NCI-H1105 treated with DMSO at 0.1 percent for 48 hours (cell line): ENCODE results near the gene ZSCAN31.
A peak's percentile ranks its signal among the peaks of the same experiment; 100 is the strongest.

ENCODE experiments used
- DNase-seq: peaks from one replicate; lab custom pipeline; 2025; lab: John Stamatoyannopoulos, UW

ZSCAN31 gene

DNA sequence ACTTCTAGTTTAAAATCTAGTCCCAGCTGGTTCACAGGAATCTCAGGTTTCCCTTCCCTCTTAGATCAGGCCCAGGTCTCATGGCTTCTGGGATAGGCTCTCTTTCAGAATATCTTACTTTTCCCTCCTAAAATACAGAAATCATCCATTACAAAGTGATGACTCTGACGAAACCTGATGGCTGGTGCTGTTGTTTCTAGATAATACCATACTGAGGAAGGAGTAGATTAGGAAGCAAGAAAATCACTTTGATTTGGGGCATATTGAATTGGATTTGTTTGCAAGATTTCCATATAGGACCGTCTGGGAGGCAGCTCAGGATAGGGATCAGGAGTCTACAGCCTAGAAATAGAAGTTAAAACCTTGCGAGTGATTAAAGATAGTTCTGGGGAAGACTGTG is 17.4 kb upstream of the ZSCAN31 start:
- DNase-seq = no peak

DNA sequence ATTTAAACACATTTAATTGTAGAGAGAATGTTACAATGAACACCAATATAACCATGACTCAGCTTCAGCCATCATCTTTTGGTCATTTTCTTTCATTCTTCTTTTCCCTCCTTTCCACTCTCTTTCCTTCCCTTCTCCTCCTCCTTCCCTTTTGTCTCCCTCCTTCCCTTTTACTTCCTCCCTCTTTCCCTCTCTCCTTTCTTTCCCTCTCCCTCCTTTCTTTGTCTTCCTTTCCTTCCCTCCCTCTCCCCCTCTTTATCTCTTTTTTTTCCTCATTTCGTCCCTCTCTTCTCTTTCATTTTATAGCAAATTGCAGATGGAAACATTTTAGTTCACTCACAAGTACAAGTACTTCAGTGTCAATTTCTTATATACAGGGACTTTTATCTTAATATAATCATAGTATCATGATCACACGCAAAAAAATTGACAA is 15.6 kb upstream of the ZSCAN31 start:
- DNase-seq = no peak

DNA sequence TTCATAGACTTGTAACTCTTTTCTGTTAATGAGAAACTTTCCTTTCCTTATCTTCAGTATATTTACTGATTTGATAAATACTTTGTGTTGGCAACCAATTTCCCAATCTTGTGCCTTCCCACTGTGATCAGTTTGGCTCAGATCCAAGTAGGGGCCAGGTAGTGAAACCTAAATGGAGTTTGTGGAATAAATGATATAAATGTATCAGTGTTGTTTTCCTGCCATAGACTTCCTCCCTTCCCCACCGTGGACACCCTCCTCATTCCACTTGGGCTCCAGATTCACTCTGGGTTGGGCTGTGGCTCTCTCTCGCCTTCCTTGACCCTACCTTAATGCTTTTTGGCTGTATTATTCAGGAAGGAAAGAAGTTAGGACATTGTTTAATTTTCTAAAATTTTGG is 15.1 kb upstream of the ZSCAN31 start:
- DNase-seq = no peak

DNA sequence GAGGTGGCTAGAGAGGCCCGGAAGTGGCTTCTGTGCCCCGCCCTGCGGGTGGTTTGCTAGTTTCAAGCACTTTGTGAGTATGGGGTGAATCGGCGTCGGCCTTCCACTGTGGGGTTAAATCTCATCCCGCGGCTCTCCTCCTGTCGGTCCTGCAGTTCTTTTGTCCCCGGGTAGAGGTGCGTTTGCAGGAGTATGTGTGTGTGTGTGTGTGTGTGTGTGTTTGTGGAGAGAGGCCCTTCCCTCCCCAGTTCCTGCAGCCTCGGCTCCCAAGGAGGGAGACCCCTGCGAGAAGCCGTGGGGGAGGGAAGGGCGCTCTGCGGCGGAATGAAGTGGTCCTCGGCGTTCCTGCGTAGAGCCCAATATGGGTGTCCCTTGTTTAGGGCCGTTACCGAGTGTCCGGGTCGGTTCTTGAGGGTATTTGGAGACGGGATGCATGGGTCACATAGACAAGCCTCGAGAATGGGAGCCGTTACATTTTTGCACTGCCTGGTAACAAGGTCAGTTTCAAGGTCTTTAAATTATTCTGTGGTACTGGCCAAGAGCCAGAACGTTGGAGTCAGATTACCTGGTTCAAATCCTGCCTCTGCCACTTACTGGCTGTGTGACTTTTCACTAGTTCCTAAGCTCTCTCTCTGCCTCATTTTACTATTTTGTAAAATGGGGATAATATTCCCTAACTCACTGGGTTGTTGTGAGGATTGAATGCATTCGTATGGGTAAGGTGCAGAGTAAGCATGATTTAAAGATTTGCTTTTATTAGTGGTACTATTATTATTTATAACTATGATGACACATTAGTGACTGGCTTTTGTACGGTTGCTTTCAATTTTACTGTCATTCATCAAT is 14.2 kb upstream of the ZSCAN31 start, which contains the start of gene ZKSCAN3:
TSS of gene ZKSCAN3 (plus strand) at position 56 of the 846 bp plus-strand sequence. CDS start 9,640 bp downstream, outside the sequence.
- peak; percentile 89 for DNase-seq

DNA sequence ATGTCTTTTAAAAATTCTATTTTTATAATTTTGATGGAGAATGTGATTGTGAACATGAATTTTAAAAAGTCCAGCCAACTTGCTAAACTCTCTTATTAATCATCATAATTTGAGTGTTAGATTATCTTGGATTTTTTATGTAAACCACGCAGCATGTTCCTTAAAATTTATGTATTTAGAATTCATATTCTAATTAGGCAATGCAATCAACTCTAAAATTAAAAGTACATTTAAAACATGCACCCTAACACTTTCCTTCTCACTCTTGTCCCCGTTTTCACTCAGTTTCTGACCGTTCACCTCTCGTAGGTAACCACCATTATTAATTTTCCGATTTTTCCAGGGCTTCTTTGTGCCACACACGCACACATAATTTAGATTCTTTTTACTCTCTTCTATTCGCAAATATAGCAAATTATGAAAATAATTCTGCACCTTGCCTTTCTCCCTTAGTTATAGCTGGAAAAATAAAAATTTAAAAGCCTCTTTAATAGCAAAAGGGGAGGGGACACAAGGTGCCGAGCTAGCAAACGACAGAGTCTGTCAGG is 13.5 kb upstream of the ZSCAN31 start:
- DNase-seq = no peak

DNA sequence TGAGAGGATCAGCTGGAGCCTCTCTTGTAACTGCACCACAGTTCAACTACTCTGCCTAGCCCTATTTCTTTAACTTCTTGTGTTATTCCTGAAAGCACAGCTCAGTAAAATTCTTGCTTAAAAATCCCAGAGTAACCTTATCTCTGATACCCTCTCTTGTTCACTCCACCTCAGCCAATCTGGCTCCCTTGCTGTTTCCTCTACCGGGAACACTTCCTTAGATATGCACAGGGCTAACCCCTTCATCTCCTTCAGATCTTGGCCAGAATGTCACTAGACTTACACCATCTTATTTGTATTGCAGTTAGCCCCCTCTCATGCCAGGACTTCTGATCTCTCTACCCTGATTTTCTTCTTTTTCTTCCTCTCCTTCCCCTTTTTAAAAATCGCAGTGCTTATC is 11.2 kb upstream of the ZSCAN31 start:
- DNase-seq = no peak

DNA sequence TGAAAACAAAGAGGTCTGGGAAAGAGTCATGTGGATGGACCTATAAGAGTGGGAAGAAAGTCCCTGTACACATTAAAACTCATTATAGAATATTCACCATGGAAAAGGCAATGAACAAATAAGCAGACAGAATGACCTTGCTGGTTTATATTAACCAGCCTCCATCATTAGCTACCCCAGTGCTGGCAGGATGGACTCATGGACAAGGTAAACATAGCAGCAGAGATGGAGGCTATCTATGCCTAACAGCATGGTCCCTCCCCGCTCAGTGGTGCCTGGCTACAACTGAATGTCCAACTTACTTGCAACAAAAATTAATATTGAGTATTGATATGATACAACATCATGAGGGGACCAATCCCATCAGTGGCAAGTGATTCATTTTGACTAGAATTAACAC is 9.3 kb upstream of the ZSCAN31 start:
- DNase-seq = no peak

DNA sequence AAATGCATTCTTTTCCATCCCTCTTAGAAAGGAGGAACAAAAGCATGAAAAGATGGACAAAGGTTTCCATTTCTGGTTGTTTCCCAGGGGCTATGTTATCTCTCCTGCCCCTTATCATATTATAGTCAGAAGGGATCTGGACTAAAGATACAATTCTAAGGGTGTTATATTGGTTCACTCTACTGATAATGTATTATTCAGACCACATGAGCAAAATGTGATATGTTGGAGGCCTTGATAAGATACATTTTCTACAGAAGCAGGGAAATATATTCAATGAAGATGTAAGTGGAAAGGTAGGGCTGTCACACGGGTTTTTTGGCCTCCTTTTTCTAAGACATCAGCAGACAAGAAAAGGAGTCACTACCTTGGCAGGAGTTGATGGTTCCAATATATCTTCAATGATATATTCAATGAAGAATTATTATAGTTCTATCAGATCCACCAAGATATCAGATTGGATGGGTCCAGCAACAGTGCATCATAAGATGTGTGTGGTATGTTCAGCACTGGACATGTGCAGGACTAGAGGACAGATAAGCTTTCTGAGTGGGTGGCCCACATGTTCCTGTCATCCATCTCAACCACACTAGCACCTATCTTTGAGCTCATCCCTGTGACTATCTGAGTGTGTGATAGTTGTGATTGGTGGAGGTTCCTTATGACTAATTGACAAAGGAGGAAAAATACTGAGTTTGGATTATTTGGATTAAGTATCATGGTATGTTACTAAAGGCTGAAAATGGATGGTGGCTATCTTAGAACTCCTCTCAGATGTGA is 8.1 kb upstream of the ZSCAN31 start:
- no peak for DNase-seq

DNA sequence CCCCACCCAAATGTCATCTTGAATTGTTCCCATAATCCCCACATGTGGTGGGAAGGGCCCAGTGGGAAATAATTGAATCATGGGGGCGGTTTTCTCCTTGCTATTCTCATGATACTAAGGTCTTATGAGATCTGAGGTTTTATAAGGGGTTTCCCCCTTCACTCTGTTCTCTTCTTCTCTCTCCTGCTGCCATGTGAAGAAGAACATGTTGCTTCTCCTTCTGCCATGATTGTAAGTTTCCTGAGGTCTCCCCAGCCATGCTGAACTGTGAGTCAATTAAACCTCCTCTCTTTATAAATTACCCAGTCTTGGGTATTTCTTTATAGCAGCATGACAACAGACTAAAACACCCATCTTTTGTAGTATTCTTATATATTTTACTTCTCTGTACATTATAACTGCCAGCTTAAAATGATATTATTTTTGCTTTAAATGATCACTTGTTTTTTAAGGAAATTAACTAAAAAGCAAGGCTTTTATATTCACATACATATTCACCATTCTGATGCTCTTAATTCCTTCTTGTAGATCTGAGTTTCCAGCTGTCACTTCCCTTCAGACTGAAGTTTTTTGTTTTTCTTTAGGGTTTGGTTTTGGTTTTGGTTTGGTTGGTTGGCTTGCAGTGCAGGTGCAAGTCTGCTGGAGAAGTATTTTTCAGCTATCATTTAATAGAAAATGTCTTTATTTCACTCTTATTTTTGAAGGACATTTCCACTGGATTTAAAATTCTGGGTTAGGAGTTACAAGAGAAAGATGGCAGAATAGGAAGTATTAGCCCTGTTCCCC is 4.6 kb upstream of the ZSCAN31 start:
- DNase-seq = no peak

DNA sequence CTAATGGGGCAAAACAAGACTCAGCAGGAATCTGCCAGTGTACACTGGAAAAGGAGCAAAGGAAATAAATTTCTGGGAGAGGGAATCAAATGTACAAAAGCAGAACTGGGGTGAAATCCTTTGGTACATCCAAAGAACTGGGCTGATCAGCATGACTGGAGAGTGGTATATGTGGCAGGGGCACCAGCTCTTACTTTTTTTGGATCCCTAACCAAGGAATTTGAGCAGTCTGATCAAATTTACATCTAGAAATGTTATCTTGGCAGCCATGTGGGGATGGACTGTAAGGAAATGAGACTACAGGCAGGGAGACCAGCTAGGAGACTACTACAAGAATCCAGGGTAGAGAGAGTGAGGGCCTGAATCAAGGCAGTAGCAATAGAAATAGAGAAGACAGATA is 1.2 kb upstream of the ZSCAN31 start:
- DNase-seq = no peak

DNA sequence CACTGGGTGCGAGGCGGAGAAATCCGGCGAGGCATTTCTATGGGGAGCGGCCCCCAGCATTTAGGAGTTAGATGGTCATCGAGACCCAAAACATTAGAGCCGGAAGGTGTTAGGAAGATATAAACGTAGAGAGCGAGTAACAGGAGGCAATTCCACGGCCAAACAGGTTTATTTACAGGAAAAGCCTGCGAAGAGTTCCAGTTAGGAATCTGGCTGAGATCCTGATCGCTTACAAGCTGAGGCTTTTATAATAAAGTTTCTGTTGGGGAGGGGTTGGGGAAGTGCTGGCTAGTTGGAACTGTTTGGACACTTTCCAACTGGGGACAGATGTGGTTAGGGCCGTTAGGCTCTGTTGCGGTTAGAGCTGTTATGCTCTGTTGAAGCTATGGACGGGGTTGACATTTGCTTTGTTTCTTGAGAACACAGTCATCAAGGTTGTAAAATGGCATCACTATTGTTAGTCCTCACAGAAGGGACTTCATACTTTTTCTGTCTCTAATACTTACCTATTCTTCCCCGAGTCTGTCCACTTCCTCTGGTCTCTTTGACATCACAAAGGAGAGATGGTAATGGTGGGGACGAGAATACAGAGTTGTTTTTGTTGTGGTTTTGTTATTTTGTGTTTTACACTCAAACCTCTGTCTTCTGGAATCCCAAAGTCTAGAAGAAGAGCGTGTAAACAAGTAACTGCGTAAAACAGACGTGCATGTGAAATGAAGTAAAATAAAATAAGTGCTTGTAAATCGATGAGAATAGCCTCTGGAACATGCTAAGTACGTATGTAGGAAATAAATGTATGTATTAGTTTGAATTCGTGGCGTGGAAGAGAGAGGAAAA is 554 bp upstream of the ZSCAN31 start:
- peak; percentile 61 for DNase-seq

DNA sequence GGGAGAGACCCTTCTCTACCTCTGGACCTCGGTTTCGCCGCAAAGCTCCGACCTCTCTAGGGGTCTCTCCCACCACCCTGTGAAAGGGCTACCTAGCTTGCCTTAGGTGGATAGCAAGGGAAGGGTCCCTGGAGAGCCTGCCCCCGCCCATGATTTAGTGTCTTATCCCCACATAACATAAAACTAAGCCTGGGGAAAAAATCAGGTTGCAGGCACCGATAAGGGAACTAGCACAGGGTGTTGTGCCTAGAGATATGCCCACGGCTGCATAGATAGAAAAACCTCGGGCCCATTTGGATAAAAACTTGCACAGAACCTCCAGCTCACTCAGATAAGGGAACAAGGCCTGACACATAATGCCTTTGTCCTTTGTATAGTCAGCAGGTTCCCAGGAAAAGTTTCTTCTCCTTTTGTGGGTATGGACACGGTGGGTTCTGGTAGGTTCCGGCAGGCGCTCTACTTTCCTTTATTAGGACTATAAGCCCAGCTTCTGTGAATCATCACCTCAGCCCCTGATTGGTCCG is 846 bp downstream of the ZSCAN31 start:
- DNase-seq = no peak

DNA sequence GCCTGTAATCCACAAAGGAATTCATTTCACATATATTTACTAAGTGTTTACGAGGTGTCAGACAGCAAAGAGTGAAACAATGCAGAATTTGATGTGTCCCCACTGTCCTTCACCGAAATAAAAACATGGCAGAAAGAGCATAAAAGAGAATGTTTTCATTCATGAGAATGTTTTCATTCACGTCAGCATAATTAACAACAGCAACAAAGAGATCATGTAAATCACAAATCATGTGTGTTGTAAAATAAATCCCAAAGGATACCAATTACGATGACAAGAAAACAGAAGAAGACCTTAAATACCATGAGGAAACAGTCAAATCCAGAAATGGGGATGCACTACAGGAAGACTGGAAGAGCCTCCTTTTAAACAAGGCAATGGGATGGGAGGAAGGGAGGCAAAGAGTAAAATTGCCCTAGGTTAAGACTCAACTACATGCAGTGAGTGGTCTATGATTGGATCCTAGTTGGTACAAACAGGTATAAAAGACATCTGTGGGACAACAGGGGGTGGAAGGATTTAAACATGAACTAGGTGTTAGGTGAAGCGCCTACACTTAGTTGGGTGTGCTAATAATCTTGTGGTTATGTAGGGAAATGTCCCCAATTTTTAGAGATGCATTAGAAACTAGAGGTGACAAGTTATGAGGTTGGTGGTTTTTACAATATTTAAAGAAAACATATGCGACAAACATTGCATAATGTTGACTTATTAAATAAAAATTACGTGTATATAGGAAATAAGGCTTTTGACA is 1.5 kb downstream of the ZSCAN31 start:
- DNase-seq = no peak

DNA sequence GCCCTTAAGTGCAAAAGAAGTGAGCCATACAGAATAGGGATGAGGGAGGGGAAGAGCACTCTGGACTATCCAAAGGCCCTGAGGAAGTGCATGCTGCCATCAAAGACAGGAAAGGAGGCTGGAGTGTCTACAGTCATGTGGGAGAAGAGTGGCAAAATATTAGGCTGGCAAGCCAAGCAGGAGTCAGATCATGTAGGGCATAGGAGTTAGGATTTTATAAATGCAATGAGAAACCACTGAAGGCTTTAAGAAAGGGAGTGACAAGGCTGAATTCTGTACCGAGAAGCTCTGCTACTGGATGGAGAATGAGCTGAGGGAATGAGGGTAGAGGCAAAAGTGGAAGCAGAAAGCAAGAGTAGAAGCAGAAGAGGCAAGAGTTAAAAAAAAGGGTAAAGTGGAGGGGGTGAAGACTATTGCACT is 2.3 kb downstream of the ZSCAN31 start:
- no peak for DNase-seq

DNA sequence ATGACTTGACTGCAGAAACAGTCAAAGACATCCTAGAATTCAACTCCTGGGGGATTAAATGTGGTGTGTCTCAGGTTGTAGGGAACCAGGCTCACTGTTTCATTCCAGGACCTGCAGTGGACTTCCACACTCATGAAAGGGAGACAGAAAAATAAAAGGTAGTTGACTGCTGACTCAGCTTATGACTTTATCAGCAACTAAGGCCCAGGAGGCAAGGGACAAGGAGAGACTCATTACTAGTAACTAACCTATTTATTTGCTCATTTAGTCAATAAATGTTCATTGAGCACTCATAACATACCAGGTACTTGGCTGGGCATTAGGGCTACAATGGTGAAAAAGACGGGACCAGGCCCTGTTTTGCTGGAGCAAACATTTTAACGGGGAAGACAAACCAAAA is 2.9 kb downstream of the ZSCAN31 start:
- DNase-seq = no peak

DNA sequence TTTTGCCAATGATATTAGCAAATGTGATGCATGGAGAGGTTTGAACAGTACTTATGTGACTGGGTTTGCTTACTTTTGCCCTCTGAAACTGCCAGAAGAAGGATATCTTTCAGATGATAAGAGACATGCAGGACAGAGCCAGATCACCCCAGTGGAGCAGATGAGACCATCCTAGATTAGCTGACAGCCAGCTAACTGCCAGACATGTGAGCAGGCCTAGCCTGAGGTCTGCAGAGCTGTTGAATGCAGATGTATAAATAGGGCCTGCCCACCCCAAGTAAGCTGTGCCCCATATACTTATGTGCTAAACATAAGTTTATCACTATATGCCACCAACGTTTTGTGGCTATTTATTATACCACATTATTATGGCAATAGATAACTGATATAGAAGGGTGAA is 5.9 kb downstream of the ZSCAN31 start:
- DNase-seq = no peak

DNA sequence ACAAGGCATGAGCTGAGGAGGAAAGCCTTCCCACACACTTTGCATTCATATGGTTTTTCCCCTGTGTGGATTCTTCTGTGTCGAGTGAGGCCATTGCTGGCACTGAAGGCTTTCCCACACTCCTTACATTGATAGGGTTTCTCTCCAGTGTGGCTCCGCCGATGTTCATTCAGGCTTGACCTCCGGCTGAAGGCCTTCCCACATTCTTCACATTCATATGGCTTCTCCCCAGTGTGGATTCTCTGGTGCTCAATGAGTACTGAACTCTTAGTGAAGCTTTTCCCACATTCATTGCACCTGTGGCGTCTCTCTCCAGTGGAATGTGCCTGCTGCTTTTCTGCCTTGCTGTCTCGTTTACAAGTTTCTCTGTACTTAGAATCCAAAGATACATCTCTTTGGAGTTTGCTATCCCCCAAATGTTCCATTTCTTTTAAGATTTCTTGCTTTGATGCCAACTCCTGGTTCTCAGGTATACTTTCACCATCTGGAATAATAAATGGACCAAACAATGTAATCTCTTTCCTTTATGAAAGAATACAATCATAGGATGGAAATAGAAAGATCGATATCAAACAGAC is 9.5 kb downstream of the ZSCAN31 start:
- DNase-seq = no peak

DNA sequence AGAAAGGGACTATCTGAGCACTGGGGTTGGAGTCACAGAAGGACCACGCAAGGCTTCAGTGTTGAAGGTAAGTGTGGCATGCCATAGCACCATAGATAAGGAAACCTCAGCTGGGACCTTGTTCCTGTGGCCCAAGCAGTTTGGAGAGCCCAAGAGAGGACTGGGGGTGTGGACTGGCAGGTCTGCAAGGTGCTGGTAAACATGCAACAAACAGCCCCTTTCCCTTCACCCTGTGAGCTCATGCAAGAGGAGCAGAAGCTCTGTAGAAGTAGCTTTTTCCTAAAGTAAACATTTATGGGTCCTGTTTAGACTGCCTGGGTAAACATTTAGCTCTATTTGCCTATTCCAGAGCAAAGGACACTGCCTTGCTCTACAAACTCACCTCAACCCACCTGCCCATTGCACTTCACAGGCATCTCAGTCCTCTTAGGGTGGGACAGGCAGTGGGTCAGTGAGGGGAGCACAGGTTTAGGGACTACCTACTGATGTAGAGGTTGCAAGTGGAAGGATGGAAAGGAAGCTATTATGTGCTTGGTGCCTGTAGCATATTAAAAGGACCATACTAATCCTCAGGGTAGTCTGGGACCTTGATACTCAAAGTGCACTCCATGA is 12.0 kb downstream of the ZSCAN31 start:
- DNase-seq = no peak

DNA sequence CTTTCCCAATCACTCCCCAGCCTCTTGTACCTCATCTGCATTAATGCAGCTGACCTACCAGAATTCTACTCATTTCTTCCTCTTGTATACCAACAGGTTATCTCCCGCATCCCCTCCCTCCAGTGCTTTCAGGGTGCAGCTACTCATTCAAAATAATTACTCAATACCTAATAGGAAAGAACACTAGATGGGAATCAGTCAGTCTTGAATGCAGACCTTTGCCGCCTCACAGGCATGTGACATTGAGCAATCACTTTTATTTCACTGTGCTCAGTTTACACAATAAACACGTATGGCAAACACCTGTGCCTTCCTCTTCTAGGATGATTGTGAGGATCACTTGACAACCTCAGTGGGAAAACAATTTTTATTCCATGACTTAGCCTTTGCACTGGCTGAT is 13.3 kb downstream of the ZSCAN31 start:
- DNase-seq = no peak
